Skeletal muscle cell (primary cell): ENCODE measurements around the gene KRT85.
"Not testable (repeated sequence)": the region's sequence is repeated elsewhere in the genome, so short reads cannot be mapped to it uniquely, and the experiment has no call there.

ENCODE experiments used
- DNase-seq: peaks from one replicate; pipeline ENCODE4 v3.0.0-alpha.2; 2010; ENCODE audit warnings: low read depth
- H3K4me3 ChIP-seq: 2 replicates; pipeline ENCODE4 v1.5.1; 2011; ENCODE audit warnings: low read depth, mild to moderate bottlenecking, control low read depth, low read length, moderate library complexity

Gene KRT85

GRCh38 chr12:52353766-52354165 lies 13.5 kb downstream of the KRT85 start:
- DNase-seq, result no peak
- H3K4me3 ChIP-seq, result no peak overlapping the region

GRCh38 chr12:52352951-52353350 lies 14.3 kb downstream of the KRT85 start:
- DNase-seq, result no peak
- H3K4me3 ChIP-seq, result no peak overlapping the region

- H3K4me3 ChIP-seq, result no peak overlapping the region
- DNase-seq, result no peak
Measured at GRCh38 chr12:52351196-52352059, 15.9 kb downstream of the KRT85 start.

- H3K4me3 ChIP-seq, result no peak overlapping the region
- DNase-seq, result no peak
Measured at GRCh38 chr12:52350786-52351185, 16.5 kb downstream of the KRT85 start.

DNA sequence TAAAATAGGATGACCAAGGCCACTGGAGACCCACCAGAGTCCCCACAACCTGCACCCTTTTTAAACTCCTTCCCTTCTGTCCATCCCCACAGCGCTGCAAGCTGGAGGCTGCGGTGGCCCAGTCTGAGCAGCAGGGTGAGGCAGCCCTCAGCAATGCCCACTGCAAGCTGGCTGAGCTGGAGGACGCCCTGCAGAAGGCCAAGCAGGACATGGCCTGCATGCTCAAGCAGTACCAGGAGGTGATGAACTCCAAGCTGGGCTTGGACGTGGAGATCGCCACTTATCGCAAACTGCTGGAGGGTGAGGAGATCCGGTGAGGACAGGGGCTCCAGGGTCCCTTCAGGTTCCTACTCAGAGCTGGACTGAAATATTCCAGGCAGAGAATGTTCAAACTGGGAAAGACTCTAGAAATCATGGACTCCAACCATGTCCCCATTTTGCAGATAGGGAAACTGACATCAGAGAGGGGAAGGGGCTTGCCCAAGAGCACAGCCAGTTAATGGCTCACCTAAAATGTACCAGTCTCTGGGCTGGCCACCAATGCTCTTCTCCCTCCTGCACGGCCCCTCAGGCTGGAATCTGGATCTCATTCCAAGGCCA lies 17.2 kb downstream of the KRT85 start:
- DNase-seq, result no peak
- H3K4me3 ChIP-seq, result no peak overlapping the region

DNA sequence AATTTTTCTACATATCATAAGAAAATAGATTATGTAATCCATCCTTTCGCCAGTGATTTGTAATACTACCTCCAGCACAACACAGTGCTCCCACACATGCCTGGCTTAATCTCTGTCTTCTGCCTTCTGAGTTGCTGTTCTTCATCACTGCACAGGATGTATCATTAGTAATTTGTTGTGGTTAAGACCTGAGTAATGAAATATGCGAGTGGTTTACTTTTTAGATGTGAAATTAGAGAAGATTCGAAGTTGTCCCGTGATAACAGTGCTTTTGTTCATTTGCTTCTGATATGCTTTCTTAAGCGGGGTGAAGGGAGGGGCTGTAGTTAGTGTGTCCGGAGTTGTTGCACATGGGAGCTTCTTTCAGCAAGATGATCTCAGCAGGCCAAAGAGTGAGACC lies 18.1 kb downstream of the KRT85 start:
- DNase-seq, result no peak
- no peak overlapping the region for H3K4me3 ChIP-seq

GRCh38 chr12:52347551-52348510 lies 19.4 kb downstream of the KRT85 start:
- no peak for DNase-seq
- no peak overlapping the region for H3K4me3 ChIP-seq

DNA sequence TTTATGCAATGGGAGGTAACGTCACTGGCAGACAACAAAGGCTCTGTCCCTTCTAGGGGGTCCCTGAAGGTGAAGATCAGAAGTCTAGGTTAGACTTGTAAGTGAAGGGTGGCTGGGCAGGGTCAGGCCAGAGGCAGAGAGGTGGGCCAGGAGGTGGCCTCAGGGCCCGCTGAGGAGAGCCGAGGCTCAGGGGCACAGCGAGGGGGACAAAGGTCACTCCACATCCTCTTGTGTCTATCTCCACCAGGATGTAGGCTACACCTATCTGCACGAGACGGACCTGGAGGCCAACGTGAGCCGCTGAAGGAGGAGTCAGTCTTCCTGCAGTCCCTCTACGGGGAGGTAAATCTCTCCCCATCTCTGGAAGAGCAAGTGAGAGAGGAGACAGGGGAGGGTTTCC lies 20.3 kb downstream of the KRT85 start:
- DNase-seq, result no peak
- no peak overlapping the region for H3K4me3 ChIP-seq

- no peak overlapping the region for H3K4me3 ChIP-seq
- no peak for DNase-seq
Measured at GRCh38 chr12:52346593-52346992, 20.7 kb downstream of the KRT85 start.

DNA sequence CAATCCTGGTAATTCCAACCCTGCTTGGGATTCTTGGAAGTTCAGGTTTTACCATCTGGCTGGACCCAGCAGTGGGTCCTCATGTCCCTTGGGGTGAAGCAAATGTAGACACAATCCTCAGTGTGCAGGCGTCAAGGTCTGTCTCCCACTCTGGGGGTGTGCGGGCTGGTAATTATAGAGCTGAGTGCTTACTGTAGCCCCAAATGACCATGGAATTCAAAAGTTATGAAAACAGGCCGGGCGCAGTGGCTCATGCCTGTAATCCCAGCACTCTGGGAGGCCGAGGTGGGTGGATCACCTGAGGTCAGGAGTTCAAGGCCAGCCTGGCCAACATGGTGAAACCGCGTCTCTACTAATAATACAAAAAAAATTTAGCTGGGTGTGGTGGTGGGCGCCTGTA lies 22.2 kb downstream of the KRT85 start:
- DNase-seq, H3K4me3 ChIP-seq: not testable (repeated sequence)

DNA sequence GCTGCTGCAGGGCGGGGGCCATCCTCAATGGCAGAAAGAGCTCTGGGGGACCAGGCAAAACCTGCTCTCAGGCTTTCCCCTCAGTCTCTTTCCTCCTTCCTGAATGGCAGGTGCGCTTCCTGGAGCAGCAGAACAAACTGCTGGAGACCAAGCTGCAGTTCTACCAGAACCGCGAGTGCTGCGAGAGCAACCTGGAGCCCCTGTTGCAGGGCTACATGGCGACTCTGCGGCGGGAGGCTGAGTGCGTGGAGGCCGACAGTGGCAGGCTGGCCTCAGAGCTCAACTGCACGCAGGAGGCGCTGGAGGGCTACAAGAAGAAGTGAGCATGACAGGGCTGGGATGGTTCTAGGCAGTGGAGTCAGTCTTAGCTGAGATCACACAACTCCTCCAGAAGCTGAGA lies 23.2 kb downstream of the KRT85 start:
- no peak overlapping the region for H3K4me3 ChIP-seq
- no peak for DNase-seq

- H3K4me3 ChIP-seq, result no peak overlapping the region
- no peak for DNase-seq
Measured at GRCh38 chr12:52343550-52343949, 23.7 kb downstream of the KRT85 start.

- H3K4me3 ChIP-seq, result no peak overlapping the region
- DNase-seq, result no peak
Measured at GRCh38 chr12:52342781-52343490, 24.3 kb downstream of the KRT85 start.

DNA sequence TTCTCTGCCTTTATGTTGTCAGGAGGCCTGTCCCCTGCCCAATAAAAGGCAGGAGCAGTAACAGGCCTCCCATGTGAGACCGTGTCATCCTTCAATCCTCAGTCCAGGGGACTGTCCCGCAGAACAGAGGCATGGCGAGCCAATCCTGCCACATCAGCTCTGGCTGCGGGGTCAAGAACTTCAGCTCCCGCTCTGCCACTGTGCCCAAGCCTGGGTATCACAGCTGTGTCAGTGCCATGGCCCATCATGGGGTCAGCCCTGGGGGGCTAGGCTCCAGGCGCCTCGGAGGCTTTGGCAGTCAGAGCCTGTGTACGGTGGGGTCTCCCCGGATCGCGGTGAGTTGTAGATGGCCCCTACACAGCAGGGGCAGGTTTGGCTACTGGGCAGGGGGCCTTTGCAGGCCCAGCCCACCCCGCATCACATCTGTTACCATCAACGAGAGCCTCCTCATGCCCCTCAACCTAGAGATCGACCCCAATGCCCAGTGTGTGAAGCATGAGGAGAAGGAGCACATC lies 26.2 kb downstream of the KRT85 start:
- no peak overlapping the region for H3K4me3 ChIP-seq
- no peak for DNase-seq

- DNase-seq, result no peak
- no peak overlapping the region for H3K4me3 ChIP-seq
Measured at GRCh38 chr12:52338241-52338960, 28.9 kb downstream of the KRT85 start.

GRCh38 chr12:52337054-52337453 lies 30.2 kb downstream of the KRT85 start:
- DNase-seq, result no peak
- no peak overlapping the region for H3K4me3 ChIP-seq

DNA sequence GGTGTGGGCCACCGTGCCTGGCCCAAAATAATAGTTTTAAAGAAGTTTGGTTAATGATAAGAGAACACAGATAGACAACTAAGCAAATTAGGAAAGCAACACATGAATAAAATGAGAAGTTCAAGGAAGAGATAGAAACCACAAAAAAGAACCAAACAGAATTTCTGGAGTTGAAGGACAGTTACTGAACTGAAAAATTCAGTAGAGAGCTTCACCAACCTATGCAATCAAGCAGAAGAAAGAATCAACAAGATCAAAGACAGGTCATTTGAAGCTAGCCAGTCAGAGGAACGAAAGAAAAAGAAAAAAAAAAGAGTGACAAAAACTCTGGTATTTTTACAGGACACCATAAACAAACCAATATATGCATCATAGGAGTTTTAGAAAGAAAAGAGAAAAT lies 30.6 kb downstream of the KRT85 start:
- no peak overlapping the region for H3K4me3 ChIP-seq
- no peak for DNase-seq

GRCh38 chr12:52335598-52336262 lies 31.6 kb downstream of the KRT85 start:
- no peak for DNase-seq
- H3K4me3 ChIP-seq, result no peak overlapping the region
